Right lobe of liver (tissue), 6 donors: ENCODE measurements around the gene RALGAPA2. TPM values are rescaled to one million over a fixed set of nuclear protein-coding genes. Genes with fewer than 3 reads are reported as not detected.

Source experiments
- ATAC-seq, 4 donors: fragments of 200-7000 bp; cut with Tn5 transposase; one replicate each; pipeline ENCODE4 v1.9.1; 2020; ENCODE audit warnings: mild to moderate bottlenecking in 4 of 4, moderate library complexity in 4 of 4
- DNase-seq, 3 donors: peaks; one replicate each; pipeline ENCODE4 v3.0.0-alpha.2; 2020
- H3K27ac ChIP-seq, 3 donors: fragments of 200-600 bp; one replicate each; pipeline ENCODE4 v1.8.0; 2022
- H3K27me3 ChIP-seq, 2 donors: fragments of 200-600 bp; one replicate each; pipeline ENCODE4 v1.8.0; 2022
- H3K36me3 ChIP-seq, 4 donors: fragments of 200-600 bp; sonication (generic) in 1 of 4; one replicate each; pipeline versions ENCODE4 v1.5.1 to v1.8.0; 2017 to 2022; ENCODE audit warnings: control low read depth in 1 of 4
- H3K4me1 ChIP-seq, 4 donors: fragments of 200-600 bp; sonication (generic) in 1 of 4; one replicate each; pipeline versions ENCODE4 v1.5.1 to v1.8.0; 2017 to 2022; ENCODE audit warnings: control low read depth in 1 of 4
- H3K4me3 ChIP-seq, 3 donors: fragments of 200-600 bp; one replicate each; pipeline ENCODE4 v1.8.0; 2022
- H3K9me3 ChIP-seq, 4 donors: fragments of 200-600 bp; sonication (generic) in 1 of 4; one replicate each; pipeline versions ENCODE4 v1.5.1 to v1.8.0; 2017 to 2022; ENCODE audit warnings: control low read depth in 1 of 4
- CTCF ChIP-seq, 4 donors: fragments of 200-600 bp in 3 of 4; fragments of 450-650 bp in 1 of 4; IDR thresholded peaks; one replicate each; pipeline versions ENCODE4 v1.5.1 to v1.8.0; 2016 to 2022; ENCODE audit warnings: antibody characterized with exemption in 4 of 4, mild to moderate bottlenecking in 2 of 4
- POLR2A ChIP-seq: fragments of 450-650 bp; IDR thresholded peaks from one replicate; pipeline ENCODE4 v1.6.1; 2017; ENCODE audit warnings: antibody characterized with exemption, mild to moderate bottlenecking
- WGBS: methylation state at CpG from one replicate; pipeline ENCODE4 v1.1.6; 2018; ENCODE audit warnings: low coverage, low lambda C conversion rate; ENCODE audit not compliant: insufficient coverage; ENCODE audit errors: missing lambda C conversion rate; 5-methylcytosine and 5-hydroxymethylcytosine counted together
- intact Hi-C, 2 donors: fragments of 100-400 bp; cut with DNase I; formaldehyde crosslinking; loops; one replicate each; pipeline versions ENCODE4 v1.11.2 to v1.14.1; 2022
- long read RNA-seq: library from polyadenylated mRNA; unstranded; transcript quantifications from one replicate; pipeline ENCODE4 v2.0.0, GENCODE V29; 2019
- total RNA-seq, 6 experiments: library from RNA; depleted of rRNA in 2 of 6; stranded (reverse); fragments of >200 nt in 2 of 6; fragmentation: NEBNext Ultra II Directional in 3 of 6; extraction: Animal tissue kit (Norgen Biotek cat#: 25700) in 3 of 6; gene quantifications; one replicate each; pipeline versions ENCODE4 v1.1.0 to v1.2.4, GENCODE V29; 2016 to 2023
- donor health status: DM: no; HTN: yes; CAD: no.
- donor health status: DM: no; HTN: no; CAD: no.
- donor health status: DM: no; HTN: no; CAD: no.
- donor health status: DM: no; HTN: yes; CAD: no.
- donor health status: DM: no; HTN: yes; CAD: no.

RALGAPA2 gene
- 10 to 100 TPM; 38.3 to 76.7 (median 62.7) TPM for total RNA-seq
- long read RNA-seq, partial matches to known transcripts: 0 of 3 reads
- long read RNA-seq, other reads (novel, unspliced or antisense): 3 of 3 reads

DNA sequence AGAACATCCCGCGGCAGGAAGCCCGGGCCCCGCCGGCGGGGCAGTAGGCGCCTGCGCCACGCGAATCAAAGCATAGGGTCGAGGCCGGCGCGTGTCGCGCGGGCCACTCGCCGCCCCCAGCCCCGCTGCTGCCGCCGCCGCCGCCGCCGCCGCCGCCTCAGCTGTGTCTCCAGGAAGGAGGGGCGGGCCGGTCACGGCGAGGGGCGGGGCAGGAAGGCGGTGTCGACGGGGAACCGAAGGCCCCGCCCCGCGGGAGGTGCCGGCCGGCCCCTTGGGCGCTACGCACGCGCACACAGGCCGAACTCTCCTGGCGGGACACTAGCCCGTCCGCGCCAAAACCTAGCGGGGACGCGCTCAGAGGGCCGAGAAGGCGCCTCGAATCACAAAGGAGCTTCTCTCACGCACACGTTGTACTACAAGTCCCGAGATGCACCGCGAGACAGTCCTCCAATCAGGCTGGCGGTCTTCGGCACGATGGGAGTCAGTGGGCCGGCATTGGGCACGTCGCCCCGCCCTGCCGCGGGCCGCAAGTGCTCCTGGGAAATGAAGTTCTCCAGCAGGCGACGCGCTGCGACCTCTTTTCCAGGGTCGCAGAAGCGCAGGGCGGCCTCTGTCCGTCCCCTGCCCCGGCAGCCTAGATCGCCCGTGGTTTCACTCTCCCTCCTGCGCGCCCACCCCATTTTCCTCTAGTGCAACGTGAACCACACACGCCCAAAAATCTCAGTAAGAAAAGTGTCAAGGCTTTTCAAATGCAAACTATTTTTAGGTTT, at the start of gene RALGAPA2:
RALGAPA2 (minus strand) TSS at position 171 of the 770 bp plus-strand sequence; CDS start at position 7, 164 bp downstream.
- peak within 1 kb of the TSS; percentile 81 to 90 (median 90) for H3K27ac ChIP-seq
- intact Hi-C loops: no loop called here

GRCh38 chr20:20761301-20761700, 48.9 kb upstream of the RALGAPA2 start:
- ATAC-seq (peak; percentile 74 to 91 (median 86)), DNase-seq (peak; percentile 30 to 86 (median 84))
- Histone ChIP-seq H3K4me1 (peaks cover 0 to 49% (median 19%) of the 10 kb centered on the region in 4 donors), H3K27me3 (no peaks in the 10 kb centered on the region), H3K36me3 (no peaks in the 10 kb centered on the region), H3K9me3 (no peaks in the 10 kb centered on the region), H3K27ac (peak overlapping the region in 2 of 3 donors; percentile 46 to 50), H3K4me3 (no peak overlapping the region)
- TF ChIP-seq POLR2A: no peak
- TF ChIP-seq CTCF (IDR thresholded peaks at IDR 0.05): no peak
- WGBS: 0% methylated on average over 1 of the region's 1 CpG
- intact Hi-C loops: no loop called here

More for the DNA sequence above, at the start of gene RALGAPA2:
- TF ChIP-seq CTCF (IDR thresholded peaks at IDR 0.05) (peak in 3 of 4 donors; percentile 9 to 41 (median 24)), POLR2A (peak; percentile 90)
- peaks cover 0 to 27% (median 3%) of the 10 kb centered on the region in 4 donors for H3K4me1 ChIP-seq
- H3K9me3 ChIP-seq: no peaks in the 10 kb centered on the region
- DNase-seq (peak; percentile 98 to 99 (median 99)), ATAC-seq (peak; percentile 90 to 96 (median 94))
- no peaks in the 10 kb centered on the region for H3K36me3 ChIP-seq
- 0% methylated on average over 8 of the region's 87 CpGs for WGBS
- no peaks in the 10 kb centered on the region for H3K27me3 ChIP-seq
- H3K4me3 ChIP-seq: peak within 1 kb of the TSS; percentile 81 to 85 (median 81)

DNA sequence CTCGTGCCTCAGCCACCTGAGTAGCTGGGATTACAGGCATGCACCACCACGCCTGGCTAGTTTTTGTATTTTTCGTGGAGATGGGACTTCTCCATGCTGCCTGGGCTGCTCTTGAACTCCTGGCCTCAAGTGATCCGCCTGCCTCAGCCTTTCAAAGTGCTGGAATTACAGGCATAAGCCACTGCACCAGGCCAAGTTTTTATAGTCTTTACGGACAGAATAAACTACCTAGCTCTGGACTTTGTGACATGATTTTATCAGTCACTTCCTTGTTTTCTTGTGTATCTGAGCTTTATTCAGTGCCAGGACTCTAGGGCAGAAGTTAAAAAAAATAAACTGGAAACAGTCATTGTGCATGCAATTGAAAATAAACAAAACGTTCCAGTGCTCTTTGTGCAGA, 46.7 kb upstream of the RALGAPA2 start:
- Histone ChIP-seq H3K36me3 (no peaks in the 10 kb centered on the region), H3K4me1 (peaks cover 0 to 58% (median 21%) of the 10 kb centered on the region in 4 donors), H3K27ac (peak overlapping the region; percentile 77 to 91 (median 83)), H3K27me3 (no peaks in the 10 kb centered on the region), H3K9me3 (no peaks in the 10 kb centered on the region), H3K4me3 (no peak overlapping the region)
- intact Hi-C loops: no loop called here
- TF ChIP-seq POLR2A (no peak), CTCF (IDR thresholded peaks at IDR 0.05) (no peak)
- 23% methylated on average over 6 of the region's 6 CpGs for WGBS
- peak; percentile 67 to 81 (median 76) for ATAC-seq
- peak in 2 of 3 donors; percentile 34 to 64 for DNase-seq

GRCh38 chr20:20755674-20756319, 43.4 kb upstream of the RALGAPA2 start:
- peak; percentile 82 to 92 (median 88) for ATAC-seq
- Histone ChIP-seq H3K27me3 (no peaks in the 10 kb centered on the region), H3K4me3 (no peak overlapping the region), H3K9me3 (no peaks in the 10 kb centered on the region), H3K36me3 (no peaks in the 10 kb centered on the region), H3K27ac (peak overlapping the region in 2 of 3 donors; percentile 3 to 42), H3K4me1 (peaks cover 0 to 45% (median 18%) of the 10 kb centered on the region in 4 donors)
- DNase-seq: peak in 2 of 3 donors; percentile 34 to 85
- TF ChIP-seq CTCF (IDR thresholded peaks at IDR 0.05): peak in 1 of 4 donors; percentile 13
- TF ChIP-seq POLR2A: no peak
- intact Hi-C loops: no loop called here
- WGBS: 25% methylated on average over 6 of the region's 6 CpGs
